WTC11 (cell line): Measurements from ENCODE around the gene AHNAK. TPM values are rescaled to one million over a fixed set of nuclear protein-coding genes. Genes with fewer than 3 reads are reported as not detected.

Experiments used
- ATAC-seq: fragments of 200-7000 bp; cut with Tn5 transposase; 2 replicates; pipeline ENCODE4 v1.10.0; 2021; ENCODE audit warnings: mild to moderate bottlenecking, moderate library complexity
- CTCF ChIA-PET: fragments of 300-600 bp; sonication (Branson Sonifier 250); formaldehyde crosslinking; loops from one replicate; lab custom pipeline; 2021; ENCODE audit warnings: antibody characterized with exemption; lab: Charles Lee
- POLR2A ChIA-PET: fragments of 350-600 bp; sonication (Branson Sonifier 250); formaldehyde crosslinking; loops from one replicate; lab custom pipeline; 2021; ENCODE audit warnings: antibody characterized with exemption; lab: Charles Lee
- DNase-seq: peaks from one replicate; pipeline ENCODE4 v3.0.0; 2021; ENCODE audit warnings: low spot score
- H3K27ac Mint-ChIP-seq: 2 replicates; pipeline ENCODE4 v1.8.0; 2021; ENCODE audit warnings: mixed read lengths
- H3K27me3 Mint-ChIP-seq: 2 replicates; pipeline ENCODE4 v1.8.0; 2021; ENCODE audit warnings: low read depth, mild to moderate bottlenecking, moderate library complexity, mixed read lengths
- H3K36me3 Mint-ChIP-seq: 2 replicates; pipeline ENCODE4 v1.8.0; 2021; ENCODE audit warnings: mixed read lengths
- H3K4me1 Mint-ChIP-seq: 2 replicates; pipeline ENCODE4 v1.8.0; 2022; ENCODE audit warnings: mixed read lengths
- H3K4me3 Mint-ChIP-seq: 2 replicates; pipeline ENCODE4 v1.8.0; 2021; ENCODE audit warnings: mild to moderate bottlenecking, moderate library complexity, mixed read lengths
- H3K9me3 Mint-ChIP-seq: 2 replicates; pipeline ENCODE4 v1.8.0; 2021; ENCODE audit warnings: mixed read lengths
- CREM ChIP-seq: sonication (generic); formaldehyde crosslinking; IDR thresholded peaks from 2 replicates; pipeline ENCODE4 v1.8.1; 2022; ENCODE audit warnings: mild to moderate bottlenecking, missing genetic modification reagents, moderate library complexity
- NR1H2 ChIP-seq: sonication (generic); formaldehyde crosslinking; IDR thresholded peaks from 2 replicates; pipeline ENCODE4 v1.9.0; 2021; ENCODE audit warnings: mild to moderate bottlenecking, moderate library complexity, missing genetic modification reagents
- RELA ChIP-seq: sonication (generic); formaldehyde crosslinking; IDR thresholded peaks from 2 replicates; pipeline ENCODE4 v1.8.1; 2022; ENCODE audit warnings: missing genetic modification reagents, mild to moderate bottlenecking, borderline replicate concordance
- TCF7 ChIP-seq: sonication (generic); formaldehyde crosslinking; IDR thresholded peaks from 2 replicates; pipeline ENCODE4 v1.8.0; 2022; ENCODE audit warnings: mild to moderate bottlenecking, low read depth, missing genetic modification reagents, moderate library complexity
- TEAD1 ChIP-seq: sonication (generic); formaldehyde crosslinking; IDR thresholded peaks from 2 replicates; pipeline ENCODE4 v1.8.0; 2022; ENCODE audit warnings: mild to moderate bottlenecking, missing genetic modification reagents
- ZNF121 ChIP-seq: sonication (generic); formaldehyde crosslinking; IDR thresholded peaks from 2 replicates; pipeline ENCODE4 v1.8.0; 2023; ENCODE audit warnings: missing genetic modification reagents
- total RNA-seq: library from RNA; stranded (reverse); gene quantifications from 3 replicates; pipeline ENCODE4 v1.2.3, GENCODE V29; 2021
- TF ChIP-seq, protein P1 (sequence below): fragments of 250-450 bp; sonication (Bioruptor Pico); IDR thresholded peaks from 2 replicates; pipeline ENCODE4 v1.8.0; 2021; ENCODE audit warnings: mild to moderate bottlenecking
- TF ChIP-seq, protein P2 (sequence below): sonication (generic); formaldehyde crosslinking; conservative IDR thresholded peaks from 2 replicates; pipeline ENCODE4 v1.8.1; 2023; ENCODE audit warnings: mild to moderate bottlenecking, low read depth, missing genetic modification reagents, moderate library complexity
- TF ChIP-seq, protein P3 (sequence below): fragments of 250-450 bp; sonication (Bioruptor Pico); IDR thresholded peaks from 2 replicates; pipeline ENCODE4 v1.9.0; 2021; ENCODE audit warnings: mild to moderate bottlenecking, borderline replicate concordance
- TF ChIP-seq, protein P4 (sequence below): sonication (generic); formaldehyde crosslinking; IDR thresholded peaks from 2 replicates; pipeline ENCODE4 v1.8.1; 2023; ENCODE audit warnings: mild to moderate bottlenecking, moderate library complexity, missing genetic modification reagents
- TF ChIP-seq, protein P5 (sequence below): sonication (generic); formaldehyde crosslinking; IDR thresholded peaks from 2 replicates; pipeline ENCODE4 v1.8.0; 2023; ENCODE audit warnings: missing genetic modification reagents, mild to moderate bottlenecking, borderline replicate concordance
- TF ChIP-seq, protein P6 (sequence below): sonication (generic); formaldehyde crosslinking; IDR thresholded peaks from 2 replicates; pipeline ENCODE4 v1.8.0; 2022; ENCODE audit warnings: mild to moderate bottlenecking, missing genetic modification reagents

Gene AHNAK
- total RNA-seq, 1 experiment from 2014 or later: 21.0 TPM

DNA sequence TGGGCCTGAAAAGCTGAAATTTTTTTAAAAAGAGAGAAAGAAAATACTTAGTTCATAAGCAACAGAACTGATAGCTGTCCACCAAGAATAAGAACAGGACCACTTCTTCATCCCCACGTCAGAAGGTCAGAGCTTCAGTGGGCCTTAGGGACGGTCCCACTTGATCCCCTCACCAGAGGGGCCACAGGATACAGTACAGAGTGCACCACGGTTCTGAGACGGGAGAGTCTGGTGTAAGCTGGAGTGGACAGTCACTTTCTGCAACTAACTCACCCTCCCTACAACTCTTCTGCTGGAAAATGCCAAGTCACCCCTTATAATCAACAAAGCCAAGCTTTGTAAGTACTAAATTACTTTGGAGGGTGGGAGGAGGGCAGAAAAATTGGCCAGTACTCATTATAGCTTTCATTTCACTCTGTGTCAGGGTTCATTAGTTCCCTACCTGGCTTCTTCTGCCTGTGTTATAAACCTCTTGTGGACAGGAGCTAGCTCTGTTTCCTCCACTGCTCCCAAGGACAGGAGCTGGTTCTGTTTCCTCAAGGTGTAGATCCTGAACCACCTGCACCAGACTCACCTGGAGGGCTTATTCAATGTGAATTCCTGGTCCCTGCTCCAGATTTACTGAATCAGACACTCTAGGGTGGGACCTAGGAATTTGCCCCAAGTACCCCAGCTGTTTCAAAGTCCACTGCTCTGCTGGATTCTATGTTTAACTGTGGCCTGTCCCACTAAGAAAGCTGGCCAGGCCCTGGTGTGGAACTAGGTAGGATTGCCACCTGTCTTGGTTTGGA is 88.2 kb downstream of the AHNAK start:
- CTCF ChIA-PET: interaction anchor here (0.9 to 11.9 kb wide), 8 partner anchors 10 to 102 kb away, joined by 3 to 85 read pairs (median 4); no protein-coding TSS in a partner anchor
- no peaks in the 10 kb centered on the region for H3K27me3 Mint-ChIP-seq
- ATAC-seq: no peak
- TF ChIP-seq TCF7 (CRISPR knock-in tag) (no peak), CREM (no peak), ZNF121 (no peak), RELA (CRISPR knock-in tag) (no peak), TEAD1 (CRISPR knock-in tag) (no peak), NR1H2 (CRISPR knock-in tag) (no peak)
- TF ChIP-seq, protein P1, sequence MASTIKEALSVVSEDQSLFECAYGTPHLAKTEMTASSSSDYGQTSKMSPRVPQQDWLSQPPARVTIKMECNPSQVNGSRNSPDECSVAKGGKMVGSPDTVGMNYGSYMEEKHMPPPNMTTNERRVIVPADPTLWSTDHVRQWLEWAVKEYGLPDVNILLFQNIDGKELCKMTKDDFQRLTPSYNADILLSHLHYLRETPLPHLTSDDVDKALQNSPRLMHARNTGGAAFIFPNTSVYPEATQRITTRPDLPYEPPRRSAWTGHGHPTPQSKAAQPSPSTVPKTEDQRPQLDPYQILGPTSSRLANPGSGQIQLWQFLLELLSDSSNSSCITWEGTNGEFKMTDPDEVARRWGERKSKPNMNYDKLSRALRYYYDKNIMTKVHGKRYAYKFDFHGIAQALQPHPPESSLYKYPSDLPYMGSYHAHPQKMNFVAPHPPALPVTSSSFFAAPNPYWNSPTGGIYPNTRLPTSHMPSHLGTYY: no peak
- TF ChIP-seq, protein P2, sequence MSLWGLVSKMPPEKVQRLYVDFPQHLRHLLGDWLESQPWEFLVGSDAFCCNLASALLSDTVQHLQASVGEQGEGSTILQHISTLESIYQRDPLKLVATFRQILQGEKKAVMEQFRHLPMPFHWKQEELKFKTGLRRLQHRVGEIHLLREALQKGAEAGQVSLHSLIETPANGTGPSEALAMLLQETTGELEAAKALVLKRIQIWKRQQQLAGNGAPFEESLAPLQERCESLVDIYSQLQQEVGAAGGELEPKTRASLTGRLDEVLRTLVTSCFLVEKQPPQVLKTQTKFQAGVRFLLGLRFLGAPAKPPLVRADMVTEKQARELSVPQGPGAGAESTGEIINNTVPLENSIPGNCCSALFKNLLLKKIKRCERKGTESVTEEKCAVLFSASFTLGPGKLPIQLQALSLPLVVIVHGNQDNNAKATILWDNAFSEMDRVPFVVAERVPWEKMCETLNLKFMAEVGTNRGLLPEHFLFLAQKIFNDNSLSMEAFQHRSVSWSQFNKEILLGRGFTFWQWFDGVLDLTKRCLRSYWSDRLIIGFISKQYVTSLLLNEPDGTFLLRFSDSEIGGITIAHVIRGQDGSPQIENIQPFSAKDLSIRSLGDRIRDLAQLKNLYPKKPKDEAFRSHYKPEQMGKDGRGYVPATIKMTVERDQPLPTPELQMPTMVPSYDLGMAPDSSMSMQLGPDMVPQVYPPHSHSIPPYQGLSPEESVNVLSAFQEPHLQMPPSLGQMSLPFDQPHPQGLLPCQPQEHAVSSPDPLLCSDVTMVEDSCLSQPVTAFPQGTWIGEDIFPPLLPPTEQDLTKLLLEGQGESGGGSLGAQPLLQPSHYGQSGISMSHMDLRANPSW (CRISPR knock-in tag): no peak
- TF ChIP-seq, protein P3, sequence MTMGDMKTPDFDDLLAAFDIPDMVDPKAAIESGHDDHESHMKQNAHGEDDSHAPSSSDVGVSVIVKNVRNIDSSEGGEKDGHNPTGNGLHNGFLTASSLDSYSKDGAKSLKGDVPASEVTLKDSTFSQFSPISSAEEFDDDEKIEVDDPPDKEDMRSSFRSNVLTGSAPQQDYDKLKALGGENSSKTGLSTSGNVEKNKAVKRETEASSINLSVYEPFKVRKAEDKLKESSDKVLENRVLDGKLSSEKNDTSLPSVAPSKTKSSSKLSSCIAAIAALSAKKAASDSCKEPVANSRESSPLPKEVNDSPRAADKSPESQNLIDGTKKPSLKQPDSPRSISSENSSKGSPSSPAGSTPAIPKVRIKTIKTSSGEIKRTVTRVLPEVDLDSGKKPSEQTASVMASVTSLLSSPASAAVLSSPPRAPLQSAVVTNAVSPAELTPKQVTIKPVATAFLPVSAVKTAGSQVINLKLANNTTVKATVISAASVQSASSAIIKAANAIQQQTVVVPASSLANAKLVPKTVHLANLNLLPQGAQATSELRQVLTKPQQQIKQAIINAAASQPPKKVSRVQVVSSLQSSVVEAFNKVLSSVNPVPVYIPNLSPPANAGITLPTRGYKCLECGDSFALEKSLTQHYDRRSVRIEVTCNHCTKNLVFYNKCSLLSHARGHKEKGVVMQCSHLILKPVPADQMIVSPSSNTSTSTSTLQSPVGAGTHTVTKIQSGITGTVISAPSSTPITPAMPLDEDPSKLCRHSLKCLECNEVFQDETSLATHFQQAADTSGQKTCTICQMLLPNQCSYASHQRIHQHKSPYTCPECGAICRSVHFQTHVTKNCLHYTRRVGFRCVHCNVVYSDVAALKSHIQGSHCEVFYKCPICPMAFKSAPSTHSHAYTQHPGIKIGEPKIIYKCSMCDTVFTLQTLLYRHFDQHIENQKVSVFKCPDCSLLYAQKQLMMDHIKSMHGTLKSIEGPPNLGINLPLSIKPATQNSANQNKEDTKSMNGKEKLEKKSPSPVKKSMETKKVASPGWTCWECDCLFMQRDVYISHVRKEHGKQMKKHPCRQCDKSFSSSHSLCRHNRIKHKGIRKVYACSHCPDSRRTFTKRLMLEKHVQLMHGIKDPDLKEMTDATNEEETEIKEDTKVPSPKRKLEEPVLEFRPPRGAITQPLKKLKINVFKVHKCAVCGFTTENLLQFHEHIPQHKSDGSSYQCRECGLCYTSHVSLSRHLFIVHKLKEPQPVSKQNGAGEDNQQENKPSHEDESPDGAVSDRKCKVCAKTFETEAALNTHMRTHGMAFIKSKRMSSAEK (CRISPR knock-in tag): no peak
- TF ChIP-seq, protein P4, sequence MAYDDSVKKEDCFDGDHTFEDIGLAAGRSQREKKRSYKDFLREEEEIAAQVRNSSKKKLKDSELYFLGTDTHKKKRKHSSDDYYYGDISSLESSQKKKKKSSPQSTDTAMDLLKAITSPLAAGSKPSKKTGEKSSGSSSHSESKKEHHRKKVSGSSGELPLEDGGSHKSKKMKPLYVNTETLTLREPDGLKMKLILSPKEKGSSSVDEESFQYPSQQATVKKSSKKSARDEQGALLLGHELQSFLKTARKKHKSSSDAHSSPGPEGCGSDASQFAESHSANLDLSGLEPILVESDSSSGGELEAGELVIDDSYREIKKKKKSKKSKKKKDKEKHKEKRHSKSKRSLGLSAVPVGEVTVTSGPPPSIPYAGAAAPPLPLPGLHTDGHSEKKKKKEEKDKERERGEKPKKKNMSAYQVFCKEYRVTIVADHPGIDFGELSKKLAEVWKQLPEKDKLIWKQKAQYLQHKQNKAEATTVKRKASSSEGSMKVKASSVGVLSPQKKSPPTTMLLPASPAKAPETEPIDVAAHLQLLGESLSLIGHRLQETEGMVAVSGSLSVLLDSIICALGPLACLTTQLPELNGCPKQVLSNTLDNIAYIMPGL (CRISPR knock-in tag): no peak
- TF ChIP-seq, protein P5, sequence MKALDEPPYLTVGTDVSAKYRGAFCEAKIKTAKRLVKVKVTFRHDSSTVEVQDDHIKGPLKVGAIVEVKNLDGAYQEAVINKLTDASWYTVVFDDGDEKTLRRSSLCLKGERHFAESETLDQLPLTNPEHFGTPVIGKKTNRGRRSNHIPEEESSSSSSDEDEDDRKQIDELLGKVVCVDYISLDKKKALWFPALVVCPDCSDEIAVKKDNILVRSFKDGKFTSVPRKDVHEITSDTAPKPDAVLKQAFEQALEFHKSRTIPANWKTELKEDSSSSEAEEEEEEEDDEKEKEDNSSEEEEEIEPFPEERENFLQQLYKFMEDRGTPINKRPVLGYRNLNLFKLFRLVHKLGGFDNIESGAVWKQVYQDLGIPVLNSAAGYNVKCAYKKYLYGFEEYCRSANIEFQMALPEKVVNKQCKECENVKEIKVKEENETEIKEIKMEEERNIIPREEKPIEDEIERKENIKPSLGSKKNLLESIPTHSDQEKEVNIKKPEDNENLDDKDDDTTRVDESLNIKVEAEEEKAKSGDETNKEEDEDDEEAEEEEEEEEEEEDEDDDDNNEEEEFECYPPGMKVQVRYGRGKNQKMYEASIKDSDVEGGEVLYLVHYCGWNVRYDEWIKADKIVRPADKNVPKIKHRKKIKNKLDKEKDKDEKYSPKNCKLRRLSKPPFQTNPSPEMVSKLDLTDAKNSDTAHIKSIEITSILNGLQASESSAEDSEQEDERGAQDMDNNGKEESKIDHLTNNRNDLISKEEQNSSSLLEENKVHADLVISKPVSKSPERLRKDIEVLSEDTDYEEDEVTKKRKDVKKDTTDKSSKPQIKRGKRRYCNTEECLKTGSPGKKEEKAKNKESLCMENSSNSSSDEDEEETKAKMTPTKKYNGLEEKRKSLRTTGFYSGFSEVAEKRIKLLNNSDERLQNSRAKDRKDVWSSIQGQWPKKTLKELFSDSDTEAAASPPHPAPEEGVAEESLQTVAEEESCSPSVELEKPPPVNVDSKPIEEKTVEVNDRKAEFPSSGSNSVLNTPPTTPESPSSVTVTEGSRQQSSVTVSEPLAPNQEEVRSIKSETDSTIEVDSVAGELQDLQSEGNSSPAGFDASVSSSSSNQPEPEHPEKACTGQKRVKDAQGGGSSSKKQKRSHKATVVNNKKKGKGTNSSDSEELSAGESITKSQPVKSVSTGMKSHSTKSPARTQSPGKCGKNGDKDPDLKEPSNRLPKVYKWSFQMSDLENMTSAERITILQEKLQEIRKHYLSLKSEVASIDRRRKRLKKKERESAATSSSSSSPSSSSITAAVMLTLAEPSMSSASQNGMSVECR (CRISPR knock-in tag): no peak
- TF ChIP-seq, protein P6, sequence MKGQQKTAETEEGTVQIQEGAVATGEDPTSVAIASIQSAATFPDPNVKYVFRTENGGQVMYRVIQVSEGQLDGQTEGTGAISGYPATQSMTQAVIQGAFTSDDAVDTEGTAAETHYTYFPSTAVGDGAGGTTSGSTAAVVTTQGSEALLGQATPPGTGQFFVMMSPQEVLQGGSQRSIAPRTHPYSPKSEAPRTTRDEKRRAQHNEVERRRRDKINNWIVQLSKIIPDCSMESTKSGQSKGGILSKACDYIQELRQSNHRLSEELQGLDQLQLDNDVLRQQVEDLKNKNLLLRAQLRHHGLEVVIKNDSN (CRISPR knock-in tag): no peak
- peaks cover 5% of the 10 kb centered on the region; the same call in 1 of the 2 replicates for H3K4me1 Mint-ChIP-seq
- H3K9me3 Mint-ChIP-seq: peaks cover 12% of the 10 kb centered on the region
- no peak overlapping the region for H3K27ac Mint-ChIP-seq
- no peaks in the 10 kb centered on the region for H3K36me3 Mint-ChIP-seq
- POLR2A ChIA-PET: interaction anchor here (0.6 kb wide), 1 partner anchor 37 kb away, joined by 3 read pairs; no protein-coding TSS in a partner anchor
- no peak overlapping the region for H3K4me3 Mint-ChIP-seq
- DNase-seq: no peak
